Activated T-cell treated with anti-CD3 and anti-CD28 coated beads for 24 hours (primary cell): ENCODE data around the gene TNPO2.
A peak's percentile ranks its signal among the peaks of the same experiment; 100 is the strongest.

Source experiments
- DNase-seq: peaks from one replicate; pipeline ENCODE4 v3.0.0-alpha.2; 2020; ENCODE audit warnings: low read depth

TNPO2 gene

DNA sequence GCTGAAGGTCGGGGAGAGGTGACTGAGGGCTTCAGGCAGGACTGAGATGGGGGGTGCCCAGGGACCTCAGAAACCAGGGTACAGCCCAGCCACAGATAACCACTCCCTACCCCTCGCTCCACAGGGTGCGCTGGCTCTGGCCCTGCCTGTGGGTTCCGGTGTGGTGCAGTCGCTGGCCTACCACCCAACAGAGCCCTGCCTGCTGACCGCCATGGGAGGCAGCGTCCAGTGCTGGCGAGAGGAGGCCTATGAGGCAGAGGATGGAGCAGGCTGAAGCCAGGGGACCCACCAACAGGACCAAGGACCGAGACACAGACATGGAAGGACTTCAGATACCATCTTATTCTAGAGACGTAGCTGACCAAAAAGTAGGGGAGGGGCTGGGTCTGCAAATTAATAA lies 48.3 kb downstream of the TNPO2 start:
- no peak for DNase-seq

- DNase-seq, result no peak
Measured at GRCh38 chr19:12672744-12673143, 51.0 kb downstream of the TNPO2 start.

DNA sequence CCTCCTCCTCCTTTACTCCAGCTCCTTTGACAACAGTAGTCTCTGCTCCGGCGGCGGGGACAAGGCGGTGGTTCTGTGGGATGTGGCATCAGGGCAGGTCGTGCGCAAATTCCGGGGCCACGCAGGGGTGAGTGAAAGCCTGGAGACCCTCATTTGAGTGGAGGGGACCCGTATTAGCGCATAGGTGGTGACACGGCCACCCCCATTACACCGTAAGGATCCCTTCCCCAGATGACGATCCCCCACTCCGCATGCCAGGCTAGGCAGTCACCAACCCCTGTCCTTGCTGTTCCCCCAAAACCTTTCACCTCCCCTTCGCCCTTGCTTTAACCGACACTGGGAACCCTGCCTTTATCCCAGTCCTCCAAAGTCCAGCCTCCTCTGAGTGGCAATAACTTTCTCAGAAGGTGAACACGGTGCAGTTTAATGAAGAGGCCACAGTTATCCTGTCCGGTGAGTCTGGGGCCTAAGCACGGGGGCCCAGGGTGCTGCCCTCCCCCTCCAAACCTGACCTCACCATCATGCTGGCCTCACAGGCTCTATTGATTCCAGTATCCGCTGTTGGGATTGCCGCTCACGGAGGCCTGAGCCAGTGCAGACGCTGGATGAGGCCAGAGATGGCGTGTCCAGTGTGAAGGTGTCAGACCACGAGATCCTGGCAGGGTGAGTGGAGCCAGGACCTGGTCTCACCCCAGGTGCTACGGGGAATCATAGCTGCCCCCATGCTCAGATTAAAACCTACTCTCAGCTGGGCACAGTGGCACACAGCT lies 53.4 kb downstream of the TNPO2 start:
- DNase-seq, result no peak

DNA sequence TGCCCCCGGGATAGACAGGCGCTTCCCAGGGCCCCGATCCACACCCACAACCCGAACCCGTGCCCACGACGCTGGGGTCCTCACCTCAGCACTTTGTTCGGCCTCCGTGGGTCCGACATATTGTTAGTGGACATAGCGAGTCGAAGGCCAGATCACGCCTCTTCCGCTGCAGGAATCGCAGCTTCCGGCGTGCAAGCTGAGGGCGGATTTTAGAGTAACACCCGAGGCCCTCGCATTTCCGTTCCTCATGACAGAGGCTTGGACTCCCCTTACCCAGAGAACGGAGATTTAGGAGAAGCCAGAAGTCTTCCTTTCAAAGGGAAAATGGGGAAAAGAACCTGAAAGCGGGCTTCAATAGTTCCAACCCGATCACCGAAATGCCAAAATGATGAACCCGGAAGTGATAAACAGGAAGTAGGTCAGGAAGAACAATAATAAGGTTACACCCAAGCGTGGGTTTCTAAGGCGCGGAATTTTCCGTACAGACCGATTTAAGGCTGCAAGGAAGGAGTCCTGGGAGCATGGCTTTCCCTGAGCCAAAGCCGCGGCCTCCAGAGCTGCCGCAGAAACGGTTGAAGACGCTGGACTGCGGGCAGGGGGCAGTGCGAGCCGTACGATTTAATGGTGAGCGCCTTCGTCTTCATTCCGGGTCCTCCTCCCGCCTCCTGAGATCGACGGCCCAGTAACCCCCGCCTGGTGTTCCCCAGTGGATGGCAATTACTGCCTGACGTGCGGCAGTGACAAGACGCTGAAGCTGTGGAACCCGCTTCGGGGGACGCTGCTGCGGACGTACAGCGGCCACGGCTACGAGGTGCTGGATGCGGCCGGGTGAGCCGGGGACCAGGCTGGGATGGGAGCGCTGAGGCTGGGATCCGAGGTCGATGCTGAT lies 54.2 kb downstream of the TNPO2 start:
- DNase-seq, result peak; percentile 68

GRCh38 chr19:12668932-12669269 lies 54.8 kb downstream of the TNPO2 start:
- peak; percentile 39 for DNase-seq

DNA sequence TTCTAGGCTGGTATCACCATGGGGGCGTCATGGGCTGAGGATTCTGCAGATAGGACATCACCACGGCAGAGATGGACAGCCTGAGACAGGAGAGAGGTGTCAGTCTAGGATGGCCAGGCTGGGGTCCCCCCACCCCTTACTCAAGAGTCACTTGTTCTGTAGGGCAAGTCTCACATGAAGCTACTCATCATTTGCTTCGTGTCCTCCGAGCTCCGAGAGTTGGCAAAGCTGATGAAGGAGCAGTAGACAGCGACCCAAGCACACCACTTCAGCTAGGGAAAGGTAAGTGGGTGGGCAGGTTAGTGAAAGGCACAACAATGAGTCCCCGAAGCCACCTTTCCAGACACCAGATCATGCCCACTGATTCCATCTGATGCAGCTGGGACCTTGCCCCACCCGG lies 55.4 kb downstream of the TNPO2 start:
- no peak for DNase-seq

GRCh38 chr19:12667731-12668302 lies 55.9 kb downstream of the TNPO2 start:
- no peak for DNase-seq

GRCh38 chr19:12666265-12667048 lies 57.3 kb downstream of the TNPO2 start, which contains the start of the genes MAN2B1 and WDR83:
MAN2B1 (minus strand) TSS chr19:12666742; CDS start chr19:12666701, 41 bp downstream.
WDR83 (plus strand) TSS chr19:12666807; CDS start chr19:12669791, 2,984 bp downstream.
- peak; percentile 76 for DNase-seq

- no peak for DNase-seq
Measured at GRCh38 chr19:12665671-12666264, 58.0 kb downstream of the TNPO2 start.

DNA sequence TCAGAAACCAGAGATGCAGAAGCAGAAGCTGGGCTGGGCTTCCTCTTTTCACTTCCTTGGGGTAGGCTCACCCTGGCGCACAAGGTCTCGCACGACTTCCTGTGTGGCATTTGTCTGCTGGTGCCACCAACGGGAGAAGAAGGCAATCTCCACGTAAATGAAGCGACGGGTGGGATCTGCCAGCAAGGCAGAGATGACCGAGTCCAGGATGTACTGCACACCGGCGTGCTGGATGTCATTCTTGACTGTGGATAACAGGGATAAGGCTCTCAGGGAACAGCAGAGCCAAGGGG lies 58.5 kb downstream of the TNPO2 start:
- peak; percentile 48 for DNase-seq

DNA sequence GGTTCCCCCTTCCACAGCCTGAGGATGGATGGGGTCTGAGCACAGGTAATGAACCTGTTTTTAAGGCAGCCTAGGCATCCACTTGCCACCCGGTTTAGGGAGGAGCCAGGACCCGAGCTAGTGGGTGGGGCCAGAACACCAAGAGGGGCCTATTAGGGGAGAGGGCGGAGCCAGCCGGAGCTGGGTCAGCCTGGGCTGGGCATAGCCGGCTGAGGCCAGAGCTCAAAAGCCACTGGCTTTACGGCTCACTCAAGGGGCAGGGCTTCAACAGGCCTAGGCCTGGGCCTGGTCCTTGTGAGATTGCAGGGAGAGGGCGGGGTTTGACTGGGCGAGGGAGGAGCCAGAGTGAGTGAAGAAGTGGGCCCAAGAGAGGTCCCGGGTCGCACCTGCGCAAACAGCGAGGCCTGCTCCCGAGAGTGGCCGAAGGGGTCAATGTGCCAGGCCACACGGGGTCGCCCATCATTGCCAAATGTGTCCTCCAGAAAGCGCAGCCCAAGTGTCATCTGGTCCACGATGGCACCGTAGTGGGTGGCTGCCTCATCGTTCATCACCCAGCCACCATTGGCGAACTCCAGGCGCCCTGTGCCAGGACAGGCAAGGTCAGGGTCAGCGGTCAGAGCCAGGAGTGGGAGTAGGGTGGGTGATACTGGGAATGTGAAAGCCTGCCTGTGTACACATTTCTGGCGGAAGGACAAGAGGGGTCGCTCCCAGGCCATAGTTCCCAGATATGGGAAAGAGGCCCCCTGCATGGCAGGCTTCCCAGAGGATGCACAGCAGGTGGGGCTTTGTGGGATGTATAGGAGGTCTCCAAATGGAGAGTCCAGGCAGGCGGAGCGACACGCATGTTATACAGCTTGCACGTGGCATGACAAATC lies 59.1 kb downstream of the TNPO2 start:
- DNase-seq, result no peak

DNA sequence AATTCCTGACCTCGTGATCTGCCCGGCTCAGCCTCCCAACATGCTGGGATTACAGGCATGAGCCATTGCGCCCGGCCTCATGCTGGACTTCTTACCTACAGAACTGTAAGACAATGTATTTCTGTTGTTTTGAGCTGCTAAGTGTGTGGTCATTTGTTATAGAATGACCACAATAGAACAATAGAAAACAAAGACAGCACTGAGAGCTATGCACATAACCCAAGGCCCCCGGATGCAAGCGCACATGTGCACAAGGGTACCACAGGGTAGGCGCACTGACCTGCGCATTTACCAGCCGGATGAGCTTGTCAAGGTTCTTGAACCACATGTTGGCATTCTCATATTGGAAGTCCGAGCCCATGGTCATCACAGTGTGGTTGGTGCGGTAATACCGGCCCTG lies 62.8 kb downstream of the TNPO2 start:
- no peak for DNase-seq

GRCh38 chr19:12657966-12658365 lies 65.8 kb downstream of the TNPO2 start:
- no peak for DNase-seq

- DNase-seq, result no peak
Measured at GRCh38 chr19:12656899-12657571, 66.7 kb downstream of the TNPO2 start.

DNA sequence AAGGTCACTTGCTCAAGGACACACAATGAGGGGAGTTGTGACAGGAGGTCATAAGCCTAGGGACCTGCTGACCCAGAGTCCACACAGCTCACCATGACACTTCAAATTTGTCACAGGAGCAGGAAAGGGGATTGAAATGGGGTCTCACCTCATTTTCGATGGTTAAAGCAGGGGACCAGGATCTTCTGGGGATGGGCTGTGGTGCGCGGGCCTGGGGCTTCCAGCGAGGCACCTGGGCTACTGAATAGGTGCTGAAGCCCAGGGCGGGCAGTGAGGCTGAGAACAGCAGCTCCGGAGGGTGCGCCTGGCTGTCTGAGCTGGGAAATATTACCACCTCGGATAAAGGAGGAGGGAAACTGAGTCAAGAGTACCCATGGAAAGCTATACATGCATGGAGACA lies 68.2 kb downstream of the TNPO2 start:
- DNase-seq, result no peak

DNA sequence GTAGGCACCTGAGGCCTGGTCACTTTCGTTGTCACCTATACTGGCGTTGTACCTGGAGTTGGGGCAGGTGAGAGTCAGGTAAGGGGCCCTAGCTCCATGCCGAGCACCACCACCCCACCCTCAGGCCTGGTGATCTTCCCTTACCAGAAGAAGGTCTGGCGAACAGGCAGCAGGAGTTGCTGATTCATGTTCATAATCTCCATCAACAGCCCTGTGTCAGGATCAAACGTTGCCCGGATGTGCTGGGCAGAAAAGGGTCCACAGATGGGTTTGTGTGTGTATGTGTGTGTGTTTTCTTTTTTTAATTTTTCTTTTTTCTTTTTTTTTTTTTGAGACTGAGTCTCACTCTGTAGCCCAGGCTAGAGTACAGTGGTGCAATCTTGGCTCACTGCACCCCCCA lies 71.5 kb downstream of the TNPO2 start:
- no peak for DNase-seq

GRCh38 chr19:12649941-12650340 lies 73.8 kb downstream of the TNPO2 start:
- DNase-seq, result no peak
